Ovary (tissue), 3 donors: ENCODE measurements around the gene GNAS-AS1.

Experiments used
- EP300 ChIP-seq: sonication (generic); formaldehyde crosslinking; IDR thresholded peaks from one replicate; pipeline ENCODE4 v1.6.1; 2017; ENCODE audit warnings: antibody characterized with exemption
- TF ChIP-seq, protein P1 (sequence below), 3 donors: fragments of 450-650 bp in 2 of 3; fragments of 200-600 bp in 1 of 3; IDR thresholded peaks; one replicate each; pipeline versions ENCODE4 v1.5.1 to v1.8.0; 2016 to 2022; ENCODE audit warnings: antibody characterized with exemption in 3 of 3, mild to moderate bottlenecking in 1 of 3
- donor health status: DM: no; HTN: no; CAD: no.

- TF ChIP-seq, protein P1, sequence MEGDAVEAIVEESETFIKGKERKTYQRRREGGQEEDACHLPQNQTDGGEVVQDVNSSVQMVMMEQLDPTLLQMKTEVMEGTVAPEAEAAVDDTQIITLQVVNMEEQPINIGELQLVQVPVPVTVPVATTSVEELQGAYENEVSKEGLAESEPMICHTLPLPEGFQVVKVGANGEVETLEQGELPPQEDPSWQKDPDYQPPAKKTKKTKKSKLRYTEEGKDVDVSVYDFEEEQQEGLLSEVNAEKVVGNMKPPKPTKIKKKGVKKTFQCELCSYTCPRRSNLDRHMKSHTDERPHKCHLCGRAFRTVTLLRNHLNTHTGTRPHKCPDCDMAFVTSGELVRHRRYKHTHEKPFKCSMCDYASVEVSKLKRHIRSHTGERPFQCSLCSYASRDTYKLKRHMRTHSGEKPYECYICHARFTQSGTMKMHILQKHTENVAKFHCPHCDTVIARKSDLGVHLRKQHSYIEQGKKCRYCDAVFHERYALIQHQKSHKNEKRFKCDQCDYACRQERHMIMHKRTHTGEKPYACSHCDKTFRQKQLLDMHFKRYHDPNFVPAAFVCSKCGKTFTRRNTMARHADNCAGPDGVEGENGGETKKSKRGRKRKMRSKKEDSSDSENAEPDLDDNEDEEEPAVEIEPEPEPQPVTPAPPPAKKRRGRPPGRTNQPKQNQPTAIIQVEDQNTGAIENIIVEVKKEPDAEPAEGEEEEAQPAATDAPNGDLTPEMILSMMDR (IDR thresholded peaks at IDR 0.05): no peak
- no peak for TF ChIP-seq EP300
These were observed 42.9 kb downstream of the GNAS-AS1 start for GRCh38 chr20:58807801-58808200.
